ENCODE data around the gene DNAAF1.

Gene DNAAF1

GRCh38 chr16:84178892-84179611 is 33.9 kb downstream of the DNAAF1 start:
- Histone ChIP-seq H3K9me3 (ENCODE audit: insufficient read depth, low read depth, low read length) (no peaks in the 10 kb centered on the region), H3K4me2 (ENCODE audit: low read depth, low read length, poor library complexity, severe bottlenecking) (no peak overlapping the region), H3K9me2 (replicated peaks; ENCODE audit: low read depth, low read length) (no peaks in the 10 kb centered on the region), H3F3A (ENCODE audit: low read depth) (no peaks in the 10 kb centered on the region), H4K20me1 (ENCODE audit: insufficient read depth, low read length, poor library complexity, severe bottlenecking) (peaks cover 3% of the 10 kb centered on the region), H3K4me1 (ENCODE audit: insufficient read depth, low read length, poor library complexity, severe bottlenecking) (no peaks in the 10 kb centered on the region), H3K27me3 (ENCODE audit: insufficient read depth, low read length, poor library complexity, severe bottlenecking) (no peaks in the 10 kb centered on the region), H3K36me3 (ENCODE audit: insufficient read depth, low read length) (peaks cover 30% of the 10 kb centered on the region; the same call in 1 of the 2 replicates), H3K4me3 (ENCODE audit: low read length, poor library complexity, severe bottlenecking) (no peak overlapping the region), H3K9ac (ENCODE audit: low read depth, low read length, poor library complexity, severe bottlenecking) (no peak overlapping the region), H3K79me2 (ENCODE audit: insufficient read depth, low read length) (peaks cover 18% of the 10 kb centered on the region; the same call in 1 of the 2 replicates), H2AFZ (ENCODE audit: low read length) (no peak overlapping the region)
- TF ChIP-seq EZH2phosphoT487 (IDR thresholded peaks at IDR 0.05; ENCODE audit: borderline replicate concordance) = no peak
- TF ChIP-seq, protein P1, sequence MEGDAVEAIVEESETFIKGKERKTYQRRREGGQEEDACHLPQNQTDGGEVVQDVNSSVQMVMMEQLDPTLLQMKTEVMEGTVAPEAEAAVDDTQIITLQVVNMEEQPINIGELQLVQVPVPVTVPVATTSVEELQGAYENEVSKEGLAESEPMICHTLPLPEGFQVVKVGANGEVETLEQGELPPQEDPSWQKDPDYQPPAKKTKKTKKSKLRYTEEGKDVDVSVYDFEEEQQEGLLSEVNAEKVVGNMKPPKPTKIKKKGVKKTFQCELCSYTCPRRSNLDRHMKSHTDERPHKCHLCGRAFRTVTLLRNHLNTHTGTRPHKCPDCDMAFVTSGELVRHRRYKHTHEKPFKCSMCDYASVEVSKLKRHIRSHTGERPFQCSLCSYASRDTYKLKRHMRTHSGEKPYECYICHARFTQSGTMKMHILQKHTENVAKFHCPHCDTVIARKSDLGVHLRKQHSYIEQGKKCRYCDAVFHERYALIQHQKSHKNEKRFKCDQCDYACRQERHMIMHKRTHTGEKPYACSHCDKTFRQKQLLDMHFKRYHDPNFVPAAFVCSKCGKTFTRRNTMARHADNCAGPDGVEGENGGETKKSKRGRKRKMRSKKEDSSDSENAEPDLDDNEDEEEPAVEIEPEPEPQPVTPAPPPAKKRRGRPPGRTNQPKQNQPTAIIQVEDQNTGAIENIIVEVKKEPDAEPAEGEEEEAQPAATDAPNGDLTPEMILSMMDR (conservative IDR thresholded peaks at IDR 0.05; ENCODE audit: low read length) = no peak

- Histone ChIP-seq H3K9me3 (ENCODE audit: insufficient read depth, low read depth, low read length) (no peaks in the 10 kb centered on the region), H3F3A (ENCODE audit: low read depth) (no peaks in the 10 kb centered on the region), H2AFZ (ENCODE audit: low read length) (no peak overlapping the region), H3K9me2 (replicated peaks; ENCODE audit: low read depth, low read length) (no peaks in the 10 kb centered on the region), H3K27me3 (ENCODE audit: insufficient read depth, low read length, poor library complexity, severe bottlenecking) (no peaks in the 10 kb centered on the region), H3K4me3 (ENCODE audit: low read length, poor library complexity, severe bottlenecking) (no peak overlapping the region), H3K79me2 (ENCODE audit: insufficient read depth, low read length) (peaks cover 25% of the 10 kb centered on the region; the same call in 1 of the 2 replicates), H4K20me1 (ENCODE audit: insufficient read depth, low read length, poor library complexity, severe bottlenecking) (peaks cover 7% of the 10 kb centered on the region), H3K9ac (ENCODE audit: low read depth, low read length, poor library complexity, severe bottlenecking) (no peak overlapping the region), H3K36me3 (ENCODE audit: insufficient read depth, low read length) (peaks cover 30% of the 10 kb centered on the region; the same call in 1 of the 2 replicates), H3K4me2 (ENCODE audit: low read depth, low read length, poor library complexity, severe bottlenecking) (no peak overlapping the region), H3K4me1 (ENCODE audit: insufficient read depth, low read length, poor library complexity, severe bottlenecking) (peaks cover 1% of the 10 kb centered on the region)
- TF ChIP-seq, protein P1 (conservative IDR thresholded peaks at IDR 0.05; ENCODE audit: low read length) = no peak
- TF ChIP-seq EZH2phosphoT487 (IDR thresholded peaks at IDR 0.05; ENCODE audit: borderline replicate concordance) = no peak
Measured at GRCh38 chr16:84179612-84180320, 34.7 kb downstream of the DNAAF1 start.

- H3K36me3 ChIP-seq (ENCODE audit: insufficient read depth, low read length) = peaks cover 30% of the 10 kb centered on the region; the same call in 1 of the 2 replicates
- H3K9ac ChIP-seq (ENCODE audit: low read depth, low read length, poor library complexity, severe bottlenecking) = no peak overlapping the region
- H4K20me1 ChIP-seq (ENCODE audit: insufficient read depth, low read length, poor library complexity, severe bottlenecking) = peaks cover 7% of the 10 kb centered on the region
Measured at GRCh38 chr16:84180519-84181140, 35.5 kb downstream of the DNAAF1 start.

More at GRCh38 chr16:84180519-84181140, 35.5 kb downstream of the DNAAF1 start:
- Histone ChIP-seq H3K4me1 (ENCODE audit: insufficient read depth, low read length, poor library complexity, severe bottlenecking) (peaks cover 8% of the 10 kb centered on the region), H3F3A (ENCODE audit: low read depth) (no peaks in the 10 kb centered on the region), H3K27me3 (ENCODE audit: insufficient read depth, low read length, poor library complexity, severe bottlenecking) (no peaks in the 10 kb centered on the region), H3K9me2 (replicated peaks; ENCODE audit: low read depth, low read length) (no peaks in the 10 kb centered on the region), H3K79me2 (ENCODE audit: insufficient read depth, low read length) (peaks cover 34% of the 10 kb centered on the region), H3K4me2 (ENCODE audit: low read depth, low read length, poor library complexity, severe bottlenecking) (no peak overlapping the region), H3K4me3 (ENCODE audit: low read length, poor library complexity, severe bottlenecking) (no peak overlapping the region), H2AFZ (ENCODE audit: low read length) (no peak overlapping the region), H3K9me3 (ENCODE audit: insufficient read depth, low read depth, low read length) (no peaks in the 10 kb centered on the region)
- no peak for TF ChIP-seq EZH2phosphoT487 (IDR thresholded peaks at IDR 0.05; ENCODE audit: borderline replicate concordance)
- TF ChIP-seq, protein P1 (conservative IDR thresholded peaks at IDR 0.05; ENCODE audit: low read length) = no peak

Data from Loucy (cell line).